Liver (tissue), 3 donors: ENCODE data around the gene CSNK2B.

Experiments
- CTCF ChIP-seq: fragments of 150-350 bp; IDR thresholded peaks from 2 replicates; pipeline ENCODE4 v1.5.1; 2017; ENCODE audit warnings: improper control_type of control experiment, low read depth, low read length; ENCODE audit not compliant: missing input control
- RXRA ChIP-seq, 2 donors: IDR thresholded peaks; 2 replicates each; pipeline ENCODE4 v1.6.1; 2017 to 2018; ENCODE audit warnings: antibody characterized with exemption in 2 of 2, mild to moderate bottlenecking in 1 of 2
- YY1 ChIP-seq: IDR thresholded peaks from 2 replicates; pipeline ENCODE4 v1.6.1; 2016; ENCODE audit warnings: antibody characterized with exemption, mild to moderate bottlenecking
- donor health status: healthy.
- donor health status: healthy.

- no peak for TF ChIP-seq CTCF
- TF ChIP-seq YY1 = no peak
- no peak for TF ChIP-seq RXRA (IDR thresholded peaks at IDR 0.05)
Measured at GRCh38 chr6:31711233-31711632, 45.4 kb downstream of the CSNK2B start.
